GM20000 (cell line): ENCODE measurements around the gene KIAA1191.

ENCODE experiments used
- DNase-seq: peaks from one replicate; pipeline ENCODE4 v3.0.0; 2012; ENCODE audit warnings: low spot score
- TF ChIP-seq, protein P1 (sequence below): IDR thresholded peaks from 2 replicates; pipeline ENCODE4 v1.5.1; 2012; ENCODE audit warnings: mild to moderate bottlenecking, control low read depth; ENCODE audit errors: extremely low read depth, missing control alignments

Gene KIAA1191

GRCh38 chr5:176405656-176406435 lies 44.3 kb upstream of the KIAA1191 start:
- DNase-seq, result no peak
- TF ChIP-seq, protein P1, sequence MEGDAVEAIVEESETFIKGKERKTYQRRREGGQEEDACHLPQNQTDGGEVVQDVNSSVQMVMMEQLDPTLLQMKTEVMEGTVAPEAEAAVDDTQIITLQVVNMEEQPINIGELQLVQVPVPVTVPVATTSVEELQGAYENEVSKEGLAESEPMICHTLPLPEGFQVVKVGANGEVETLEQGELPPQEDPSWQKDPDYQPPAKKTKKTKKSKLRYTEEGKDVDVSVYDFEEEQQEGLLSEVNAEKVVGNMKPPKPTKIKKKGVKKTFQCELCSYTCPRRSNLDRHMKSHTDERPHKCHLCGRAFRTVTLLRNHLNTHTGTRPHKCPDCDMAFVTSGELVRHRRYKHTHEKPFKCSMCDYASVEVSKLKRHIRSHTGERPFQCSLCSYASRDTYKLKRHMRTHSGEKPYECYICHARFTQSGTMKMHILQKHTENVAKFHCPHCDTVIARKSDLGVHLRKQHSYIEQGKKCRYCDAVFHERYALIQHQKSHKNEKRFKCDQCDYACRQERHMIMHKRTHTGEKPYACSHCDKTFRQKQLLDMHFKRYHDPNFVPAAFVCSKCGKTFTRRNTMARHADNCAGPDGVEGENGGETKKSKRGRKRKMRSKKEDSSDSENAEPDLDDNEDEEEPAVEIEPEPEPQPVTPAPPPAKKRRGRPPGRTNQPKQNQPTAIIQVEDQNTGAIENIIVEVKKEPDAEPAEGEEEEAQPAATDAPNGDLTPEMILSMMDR, result no peak

DNA sequence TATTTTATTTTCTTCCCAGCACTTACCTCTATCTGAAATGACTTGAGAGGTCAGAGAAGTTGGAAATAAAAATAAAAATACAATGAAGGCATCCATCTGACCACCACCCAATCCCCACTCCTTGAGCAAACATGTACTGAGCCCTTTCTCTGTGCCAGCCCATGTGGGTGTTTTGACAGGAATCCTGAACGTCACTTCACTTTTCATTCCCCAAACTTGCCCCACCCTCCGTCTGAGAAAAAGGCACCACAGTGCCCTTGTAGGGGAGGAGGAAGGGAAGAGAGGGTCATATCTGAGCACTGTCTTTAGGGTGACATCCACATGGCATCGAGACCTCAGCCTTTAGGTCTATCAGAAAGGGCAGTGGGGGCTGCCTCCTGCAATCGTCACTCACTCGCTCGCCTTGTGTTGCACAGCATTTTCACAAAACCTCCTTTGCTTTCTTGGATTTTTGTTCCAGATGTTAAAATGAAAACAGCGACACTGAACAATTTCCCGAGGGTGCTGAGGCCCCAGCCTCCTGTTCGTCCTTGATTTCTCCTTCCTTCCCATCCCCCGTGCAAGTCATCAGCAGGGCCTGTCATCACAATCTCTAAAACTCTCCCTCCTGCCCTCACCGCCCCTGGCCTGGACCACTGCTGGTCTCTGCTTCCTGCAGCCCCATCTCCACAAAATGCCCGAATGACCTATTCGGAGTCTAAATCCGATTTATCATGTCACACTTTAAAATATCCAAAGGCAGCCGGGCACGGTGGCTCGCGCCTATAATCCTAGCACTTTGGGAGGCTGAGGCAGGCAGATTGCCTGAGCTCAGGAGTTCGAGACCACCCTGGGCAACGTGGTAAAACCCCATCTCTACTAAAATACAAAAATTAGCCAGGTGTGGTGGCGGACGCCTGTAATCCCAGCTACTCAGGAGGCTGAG lies 40.0 kb upstream of the KIAA1191 start:
- no peak for DNase-seq
- TF ChIP-seq, protein P1, result no peak

GRCh38 chr5:176400382-176401156 lies 39.0 kb upstream of the KIAA1191 start:
- DNase-seq, result no peak
- TF ChIP-seq, protein P1, result no peak

GRCh38 chr5:176397736-176398420 lies 36.3 kb upstream of the KIAA1191 start:
- TF ChIP-seq, protein P1, result no peak
- no peak for DNase-seq

DNA sequence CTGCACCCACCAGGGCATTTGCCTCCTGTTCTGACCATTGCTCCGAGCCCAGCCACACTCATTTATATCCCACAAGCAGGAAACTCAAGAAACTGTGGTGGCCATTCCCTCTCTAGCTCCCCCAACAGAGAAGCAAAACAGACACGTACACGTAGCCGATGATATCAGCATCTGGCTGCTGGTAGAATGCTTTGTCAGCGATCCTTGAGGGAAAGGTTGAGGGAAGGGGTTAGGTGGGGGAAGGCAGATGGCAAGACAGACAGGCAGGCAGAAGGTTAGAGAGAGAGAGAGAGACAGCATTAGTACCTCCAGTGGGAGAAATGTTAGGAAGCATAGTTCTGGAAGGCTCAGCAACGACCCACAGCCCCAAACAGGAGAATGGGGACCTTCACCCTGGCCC lies 34.8 kb upstream of the KIAA1191 start:
- DNase-seq, result no peak

DNA sequence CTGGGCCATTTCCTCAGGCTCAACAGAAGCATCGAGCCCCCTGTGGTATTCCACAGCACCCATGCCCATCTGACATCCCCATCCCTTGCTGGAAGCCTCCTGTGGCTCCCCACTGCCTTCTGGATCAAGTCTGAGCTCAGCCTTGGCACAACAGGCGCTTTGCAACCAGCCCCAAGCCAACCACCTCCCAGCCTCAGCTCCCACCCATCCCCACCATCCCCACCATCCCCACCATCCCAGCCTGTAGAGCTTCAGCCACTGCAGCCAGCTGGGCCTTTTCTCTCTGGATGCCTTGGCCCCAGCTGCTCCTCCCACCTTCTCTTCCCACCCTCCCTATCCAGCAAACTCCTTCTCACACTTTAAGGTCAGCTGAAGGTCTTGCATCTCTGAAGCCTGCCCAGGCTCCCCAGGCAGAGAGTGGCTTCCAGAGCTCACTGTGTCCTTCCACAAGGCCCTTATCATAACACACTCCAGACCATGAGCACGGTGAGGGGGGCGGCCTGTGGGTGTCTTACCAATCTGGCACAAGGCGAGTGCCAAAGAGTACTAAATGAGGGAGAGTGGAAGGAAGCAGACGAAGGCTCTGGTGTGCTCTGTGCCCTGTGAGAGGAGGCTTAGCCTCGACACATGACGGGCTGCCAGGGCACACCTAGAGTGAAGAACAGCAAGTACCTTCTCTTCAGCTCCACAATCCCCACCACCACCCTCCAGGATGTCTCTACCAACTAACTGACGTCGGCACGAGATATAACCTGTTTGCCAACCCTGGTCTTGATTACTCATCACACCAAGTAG lies 33.5 kb upstream of the KIAA1191 start:
- TF ChIP-seq, protein P1, result no peak
- no peak for DNase-seq

More for the DNA sequence above, 34.8 kb upstream of the KIAA1191 start:
- TF ChIP-seq, protein P1, result no peak
